ENCODE measurements around the gene DTNB. TPM values are rescaled to one million over a fixed set of nuclear protein-coding genes. Genes with fewer than 3 reads are reported as not detected.

DTNB gene
- total RNA-seq, 2 experiments from 2014 or later, result 20.8 to 25.1 TPM

DNA sequence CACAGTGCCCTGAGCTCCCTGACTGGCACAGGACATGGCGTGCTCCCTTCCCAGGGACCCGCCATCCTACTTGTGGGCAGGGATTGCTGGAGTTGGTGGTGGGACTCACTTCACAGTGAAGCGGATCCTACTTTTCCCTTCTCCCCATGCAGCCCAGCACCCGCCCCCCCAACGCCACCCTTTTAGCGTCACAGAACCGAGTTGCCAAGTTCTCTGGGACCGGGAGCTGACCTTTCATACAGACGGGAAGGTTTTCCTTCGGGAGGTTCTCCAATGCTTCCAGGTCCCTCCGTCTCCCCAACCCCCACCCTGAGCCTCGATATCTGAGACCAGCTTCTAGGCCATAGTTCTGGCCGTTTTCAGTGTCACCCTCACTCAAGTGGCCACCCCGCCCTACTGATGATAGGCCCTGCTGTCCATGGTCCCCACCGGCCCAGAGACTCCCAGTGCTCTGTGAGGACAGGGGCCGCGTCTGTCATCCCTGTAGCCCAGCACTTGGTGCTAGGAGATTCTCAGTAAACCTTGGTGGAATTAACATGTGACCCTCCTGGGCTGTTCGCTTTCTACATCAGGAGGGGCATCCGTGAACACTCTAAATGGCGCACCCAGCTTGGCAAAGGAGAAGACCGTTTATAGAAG is 330.1 kb downstream of the DTNB start:
- POLR2A ChIA-PET, result interaction anchor here (1.1 kb wide), 1 partner anchor 30 kb away, joined by 3 read pairs; no protein-coding TSS in a partner anchor
- H3K9me3 Mint-ChIP-seq, result no peaks in the 10 kb centered on the region

DNA sequence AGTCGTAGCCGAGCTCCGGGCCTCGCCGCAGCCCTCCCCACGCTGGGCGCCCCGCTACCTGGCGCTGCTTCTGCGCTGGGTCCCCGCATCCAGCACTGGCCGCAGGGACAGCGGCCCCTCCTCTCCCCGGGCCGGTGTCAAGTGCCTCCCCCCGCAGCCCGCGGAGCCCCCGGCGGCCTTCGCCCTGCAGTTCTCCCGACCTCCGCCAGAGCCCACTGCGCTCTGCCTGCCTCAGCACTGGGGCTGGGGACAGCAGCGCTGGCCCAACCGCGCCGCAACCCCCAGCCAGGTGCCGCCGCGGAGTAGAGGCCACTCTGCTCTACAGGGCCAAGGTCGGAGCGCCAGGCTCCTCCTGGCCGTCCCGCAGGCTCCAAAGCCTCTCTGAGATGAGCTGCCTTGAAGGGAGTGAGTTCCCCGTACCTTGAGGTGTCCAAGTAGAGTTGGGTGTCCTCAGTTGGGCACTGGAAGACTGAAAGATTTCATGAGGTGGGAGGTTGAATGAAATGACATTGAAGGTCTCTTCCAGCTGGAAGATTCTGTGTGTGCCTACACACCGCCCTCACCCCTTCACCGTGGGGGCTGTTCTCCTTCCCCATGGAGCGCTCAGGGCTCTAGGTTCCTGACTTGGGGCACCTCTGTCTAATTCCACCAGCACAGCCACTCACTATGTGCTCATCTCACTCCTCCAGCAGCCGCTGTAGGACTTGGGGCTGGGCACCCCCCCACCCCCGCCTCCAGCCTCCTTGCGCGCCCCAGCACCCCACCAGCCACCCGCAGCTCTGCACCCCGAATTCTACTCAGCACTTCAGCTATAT is 330.8 kb downstream of the DTNB start:
- peak overlapping the region; percentile 70 for H3K4me3 Mint-ChIP-seq
- no peaks in the 10 kb centered on the region for H3K36me3 Mint-ChIP-seq
- POLR2A ChIA-PET, result interaction anchor here (1.0 to 1.1 kb wide), 2 partner anchors 27 to 31 kb away, joined by 3 to 4 read pairs; no protein-coding TSS in a partner anchor
- H3K27me3 Mint-ChIP-seq, result no peaks in the 10 kb centered on the region
- H3K4me1 Mint-ChIP-seq (ENCODE audit: low read depth), result peaks cover 38% of the 10 kb centered on the region
- CTCF ChIA-PET, result interaction anchor here (0.7 to 2.1 kb wide), 15 partner anchors 10 to 224 kb away, joined by 3 to 26 read pairs (median 3); no protein-coding TSS in a partner anchor
- intact Hi-C loops (cut with micrococcal nuclease), result loop anchor here (1.0 to 5.0 kb wide), 5 partner anchors 11 to 40 kb away; no protein-coding TSS in a partner anchor
- peak; percentile 89 for DNase-seq
- no peaks in the 10 kb centered on the region for H3K9me3 Mint-ChIP-seq
- peak overlapping the region; percentile 77 for H3K27ac Mint-ChIP-seq

More for the DNA sequence above, 330.1 kb downstream of the DTNB start:
- H3K27me3 Mint-ChIP-seq, result no peaks in the 10 kb centered on the region
- H3K4me3 Mint-ChIP-seq, result peak overlapping the region; percentile 43
- no peak overlapping the region for H3K27ac Mint-ChIP-seq
- H3K4me1 Mint-ChIP-seq (ENCODE audit: low read depth), result peaks cover 38% of the 10 kb centered on the region
- DNase-seq, result no peak
- CTCF ChIA-PET, result interaction anchor here (0.7 to 2.1 kb wide), 13 partner anchors 10 to 223 kb away, joined by 3 to 26 read pairs (median 3); no protein-coding TSS in a partner anchor
- intact Hi-C loops (cut with micrococcal nuclease), result loop anchor here (2.0 to 5.0 kb wide), 3 partner anchors 29 to 41 kb away; no protein-coding TSS in a partner anchor
- no peaks in the 10 kb centered on the region for H3K36me3 Mint-ChIP-seq

DNA sequence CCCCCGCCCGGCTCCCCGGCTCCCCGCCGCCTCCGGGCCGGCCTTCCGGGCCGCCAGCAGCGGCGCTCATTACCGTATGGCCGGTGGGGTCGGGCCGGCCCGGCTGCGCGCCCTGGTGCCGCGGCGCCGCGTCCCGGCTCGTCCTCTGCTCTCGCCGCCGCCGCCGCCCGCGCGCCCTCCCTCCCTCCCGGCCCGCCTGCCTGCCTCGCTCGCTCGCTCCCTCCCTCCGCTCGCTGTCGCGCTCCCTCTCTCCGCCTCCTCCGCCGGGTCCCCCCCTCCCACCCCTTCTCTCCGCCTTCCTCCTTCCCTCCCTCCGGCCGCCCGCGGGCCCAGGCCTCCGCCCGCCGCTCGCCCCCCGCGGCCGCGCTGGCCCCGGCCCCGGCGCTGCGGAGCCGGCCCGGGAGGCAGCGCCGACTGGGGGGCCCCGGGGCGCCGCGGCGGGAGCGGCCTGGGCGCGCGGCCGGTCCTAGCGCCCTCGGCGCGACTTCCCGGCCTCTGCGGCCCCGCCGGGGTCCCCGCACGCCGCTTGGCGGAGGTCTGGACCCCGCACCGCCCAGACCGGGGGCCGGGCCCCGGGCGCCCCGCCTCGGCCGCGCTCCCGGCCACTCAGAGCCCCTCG is 331.5 kb downstream of the DTNB start, which contains the start of gene DNMT3A:
Gene DNMT3A (minus strand): TSS at position 173 of the 619 bp plus-strand sequence. CDS start 27,941 bp downstream, outside the sequence.
- H3K4me3 Mint-ChIP-seq, result peak within 1 kb of the TSS; percentile 70
- H3K27ac Mint-ChIP-seq, result peak within 1 kb of the TSS; percentile 77
- no peaks in the 10 kb centered on the region for H3K27me3 Mint-ChIP-seq
- H3K9me3 Mint-ChIP-seq, result no peaks in the 10 kb centered on the region
- H3K4me1 Mint-ChIP-seq (ENCODE audit: low read depth), result peaks cover 39% of the 10 kb centered on the region
- ChIA-PET CTCF (interaction anchor here (0.7 to 2.1 kb wide), 10 partner anchors 11 to 111 kb away, joined by 3 to 26 read pairs (median 5); no protein-coding TSS in a partner anchor), POLR2A (interaction anchor here (1.0 to 1.1 kb wide), 2 partner anchors 26 to 32 kb away, joined by 3 to 4 read pairs; no protein-coding TSS in a partner anchor)
- no peaks in the 10 kb centered on the region for H3K36me3 Mint-ChIP-seq
- intact Hi-C loops (cut with micrococcal nuclease), result loop anchor here (1.0 to 5.0 kb wide), 6 partner anchors 11 to 40 kb away; no protein-coding TSS in a partner anchor
- peak; percentile 67 for DNase-seq

DNA sequence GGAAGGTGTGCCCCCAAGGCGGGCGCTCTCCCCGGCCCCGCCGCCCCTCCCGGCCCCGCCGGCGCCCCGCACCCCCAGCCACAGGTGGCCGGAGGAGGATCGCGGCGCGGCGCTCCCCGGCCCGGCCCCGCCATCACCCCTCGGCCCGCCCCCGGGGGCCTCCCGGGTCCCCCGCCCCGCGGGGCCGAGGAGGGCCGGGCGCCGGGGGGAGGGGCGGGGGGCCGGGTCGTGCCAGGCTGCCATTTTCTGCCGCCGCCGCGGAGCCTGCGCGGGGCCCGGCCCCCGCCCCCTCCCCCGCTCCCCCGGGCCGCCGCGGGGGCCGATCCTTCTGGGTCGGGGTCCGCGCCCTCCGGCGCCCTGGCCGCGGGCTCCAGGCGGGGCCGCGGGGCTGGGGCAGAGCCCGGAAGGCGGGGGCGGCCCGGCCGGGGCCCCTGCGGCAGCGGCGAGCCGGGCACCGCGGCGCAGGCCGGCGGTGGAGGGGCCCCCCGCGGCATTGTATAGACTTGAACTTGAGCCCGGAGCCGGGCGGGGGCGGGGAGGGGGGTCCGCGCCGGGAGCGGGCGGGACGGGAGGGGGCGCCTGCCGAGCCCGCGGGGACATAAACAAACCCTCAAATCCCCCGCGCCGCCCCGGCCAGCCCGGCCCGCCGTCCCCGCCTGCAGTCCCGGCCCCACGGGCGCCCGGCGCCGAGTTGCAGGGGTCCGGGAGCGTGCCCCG is 332.2 kb downstream of the DTNB start:
- Mint-ChIP-seq H3K27ac (no peak overlapping the region), H3K9me3 (no peaks in the 10 kb centered on the region), H3K4me1 (ENCODE audit: low read depth) (peaks cover 45% of the 10 kb centered on the region), H3K36me3 (no peaks in the 10 kb centered on the region), H3K27me3 (no peaks in the 10 kb centered on the region), H3K4me3 (no peak overlapping the region)
- intact Hi-C loops (cut with micrococcal nuclease), result loop anchor here (2.0 to 5.0 kb wide), 3 partner anchors 18 to 39 kb away; no protein-coding TSS in a partner anchor
- CTCF ChIA-PET, result interaction anchor here (1.0 to 1.4 kb wide), 2 partner anchors 12 to 27 kb away, joined by 3 to 4 read pairs; no protein-coding TSS in a partner anchor
- DNase-seq, result peak; percentile 43
- POLR2A ChIA-PET, result interaction anchor here (1.0 to 1.1 kb wide), 2 partner anchors 26 to 65 kb away, joined by 3 read pairs; no protein-coding TSS in a partner anchor

DNA sequence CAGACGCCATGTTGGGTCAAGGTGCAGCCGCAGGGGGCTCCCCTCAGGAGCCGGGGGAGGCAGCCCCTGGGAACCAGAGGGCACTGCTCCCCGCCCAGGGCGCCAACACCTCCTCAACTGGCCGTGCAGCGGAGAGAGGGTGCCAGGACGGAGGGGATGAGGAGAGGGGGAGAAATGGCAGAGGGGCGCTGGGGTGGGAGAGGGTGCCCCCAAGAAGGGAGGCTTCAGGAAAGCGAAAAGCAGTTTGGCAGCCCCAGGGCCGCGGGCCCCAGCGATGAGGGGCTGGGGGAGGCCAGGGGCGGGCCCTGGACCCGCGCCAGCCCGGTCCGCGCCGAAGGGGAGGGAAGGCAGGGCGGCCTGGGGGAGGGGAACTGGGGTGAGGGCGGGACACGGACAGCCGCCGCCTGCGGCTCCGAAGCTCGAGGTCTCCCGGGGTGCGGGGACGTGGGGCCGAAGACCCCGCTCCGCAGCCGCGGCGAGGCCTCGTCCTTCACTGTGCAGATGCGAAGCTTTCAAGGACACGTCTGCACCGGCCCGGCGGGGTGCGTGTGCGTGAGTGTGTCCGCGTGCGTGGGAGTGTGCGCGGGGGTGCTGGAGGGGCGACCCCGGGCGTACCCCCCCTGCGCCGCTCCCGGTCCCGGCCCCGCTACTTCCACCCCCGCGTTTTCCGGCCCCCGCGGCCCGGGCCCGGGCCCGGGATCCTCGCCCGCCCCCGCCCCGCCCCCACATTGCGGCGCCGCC is 333.0 kb downstream of the DTNB start:
- Mint-ChIP-seq H3K4me3 (peak overlapping the region; percentile 59), H3K9me3 (no peaks in the 10 kb centered on the region), H3K36me3 (no peaks in the 10 kb centered on the region), H3K4me1 (ENCODE audit: low read depth) (peaks cover 48% of the 10 kb centered on the region), H3K27me3 (no peaks in the 10 kb centered on the region), H3K27ac (peak overlapping the region; percentile 76)
- peak; percentile 39 for DNase-seq
- POLR2A ChIA-PET, result interaction anchor here (1.0 to 1.1 kb wide), 2 partner anchors 26 to 64 kb away, joined by 3 read pairs; no protein-coding TSS in a partner anchor
- CTCF ChIA-PET, result interaction anchor here (1.0 to 1.4 kb wide), 2 partner anchors 13 to 26 kb away, joined by 3 to 4 read pairs; no protein-coding TSS in a partner anchor
- intact Hi-C loops (cut with micrococcal nuclease), result loop anchor here (2.0 to 5.0 kb wide), 3 partner anchors 18 to 38 kb away; no protein-coding TSS in a partner anchor

DNA sequence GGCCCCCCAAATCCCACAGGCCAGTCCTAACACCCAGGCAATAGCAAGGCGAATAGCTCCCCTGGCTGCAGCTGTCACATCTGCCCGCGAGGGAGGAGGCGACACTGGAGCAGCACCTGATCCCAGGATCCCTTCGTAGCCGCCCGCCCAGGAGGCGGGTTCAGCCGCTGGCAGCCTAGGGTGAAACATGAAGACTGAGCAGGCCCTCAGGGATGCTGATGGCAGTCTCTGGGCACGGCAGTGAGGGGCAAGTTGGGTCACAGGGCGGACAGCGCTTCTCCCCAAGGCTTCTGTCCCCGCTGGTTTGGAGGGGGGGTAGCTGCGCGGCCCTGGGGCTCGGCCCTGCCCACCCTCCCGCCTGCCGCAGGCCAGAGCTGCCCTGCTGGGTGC is 333.6 kb downstream of the DTNB start:
- Mint-ChIP-seq H3K27ac (peak overlapping the region; percentile 60), H3K27me3 (no peaks in the 10 kb centered on the region), H3K9me3 (no peaks in the 10 kb centered on the region), H3K36me3 (no peaks in the 10 kb centered on the region), H3K4me1 (ENCODE audit: low read depth) (peaks cover 51% of the 10 kb centered on the region), H3K4me3 (peak overlapping the region; percentile 61)
- intact Hi-C loops (cut with micrococcal nuclease), result loop anchor here (2.0 to 5.0 kb wide), 3 partner anchors 17 to 38 kb away; no protein-coding TSS in a partner anchor
- DNase-seq, result no peak
- POLR2A ChIA-PET, result interaction anchor here (1.0 to 1.1 kb wide), 2 partner anchors 25 to 64 kb away, joined by 3 read pairs; no protein-coding TSS in a partner anchor
- CTCF ChIA-PET, result interaction anchor here (0.9 to 1.7 kb wide), 3 partner anchors 22 to 37 kb away, joined by 3 to 5 read pairs (median 4); no protein-coding TSS in a partner anchor

DNA sequence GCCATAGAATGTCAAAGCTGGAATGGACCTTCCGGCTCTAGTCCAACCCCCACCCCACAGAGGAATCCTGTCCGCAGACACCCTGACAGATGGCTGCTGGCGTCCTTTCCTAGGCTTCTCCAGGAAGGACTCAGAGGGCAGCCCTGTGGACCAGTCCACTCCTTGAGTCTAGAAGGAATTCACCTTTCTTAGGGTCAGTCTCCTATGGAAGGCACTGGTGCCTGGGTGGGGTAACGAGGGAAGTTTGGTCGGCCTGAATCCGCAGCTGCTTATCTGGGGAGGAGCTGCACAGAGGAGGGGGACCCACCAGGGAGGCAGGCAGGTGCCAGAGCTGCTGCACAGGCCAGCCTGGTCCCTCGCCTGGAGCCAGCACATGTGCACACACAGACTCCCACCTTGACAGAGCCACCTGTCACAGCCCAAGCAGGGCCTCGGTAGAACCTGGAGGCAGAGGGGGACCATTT is 334.1 kb downstream of the DTNB start:
- intact Hi-C loops (cut with micrococcal nuclease), result no loop called here
- no peak for DNase-seq
- Mint-ChIP-seq H3K27ac (no peak overlapping the region), H3K4me1 (ENCODE audit: low read depth) (peaks cover 55% of the 10 kb centered on the region), H3K4me3 (peak overlapping the region; percentile 61), H3K27me3 (no peaks in the 10 kb centered on the region), H3K36me3 (no peaks in the 10 kb centered on the region), H3K9me3 (no peaks in the 10 kb centered on the region)
- ChIA-PET CTCF (interaction anchor here (0.9 to 1.7 kb wide), 4 partner anchors 9 to 37 kb away, joined by 3 to 5 read pairs (median 4); no protein-coding TSS in a partner anchor), POLR2A (no interaction called here)

DNA sequence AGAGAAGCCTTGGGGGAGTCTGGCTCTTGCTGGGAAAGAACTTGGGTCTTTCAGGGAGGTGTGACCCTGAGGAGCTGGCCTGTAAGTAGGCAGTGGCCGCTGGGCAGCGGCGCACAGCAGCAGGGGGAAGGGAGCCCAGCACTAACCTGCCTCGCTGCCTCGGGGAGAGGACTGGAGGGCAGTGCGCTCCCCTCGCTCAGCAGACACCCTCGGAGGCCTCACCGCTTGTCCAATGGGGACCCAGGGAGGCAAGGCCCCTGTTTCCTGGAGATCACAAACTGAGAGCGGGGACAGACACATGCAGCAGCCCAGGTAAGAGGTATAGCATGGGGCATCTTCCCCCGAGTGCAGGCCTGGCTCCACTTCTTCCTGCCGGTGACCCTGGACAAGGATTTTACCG is 335.0 kb downstream of the DTNB start:
- Mint-ChIP-seq H3K4me1 (ENCODE audit: low read depth) (peaks cover 61% of the 10 kb centered on the region), H3K27ac (no peak overlapping the region), H3K27me3 (no peaks in the 10 kb centered on the region), H3K36me3 (no peaks in the 10 kb centered on the region), H3K9me3 (no peaks in the 10 kb centered on the region), H3K4me3 (no peak overlapping the region)
- ChIA-PET POLR2A (no interaction called here), CTCF (interaction anchor here (0.6 to 1.9 kb wide), 5 partner anchors 8 to 62 kb away, joined by 3 to 5 read pairs (median 4); no protein-coding TSS in a partner anchor)
- no peak for DNase-seq
- intact Hi-C loops (cut with micrococcal nuclease), result no loop called here

DNA sequence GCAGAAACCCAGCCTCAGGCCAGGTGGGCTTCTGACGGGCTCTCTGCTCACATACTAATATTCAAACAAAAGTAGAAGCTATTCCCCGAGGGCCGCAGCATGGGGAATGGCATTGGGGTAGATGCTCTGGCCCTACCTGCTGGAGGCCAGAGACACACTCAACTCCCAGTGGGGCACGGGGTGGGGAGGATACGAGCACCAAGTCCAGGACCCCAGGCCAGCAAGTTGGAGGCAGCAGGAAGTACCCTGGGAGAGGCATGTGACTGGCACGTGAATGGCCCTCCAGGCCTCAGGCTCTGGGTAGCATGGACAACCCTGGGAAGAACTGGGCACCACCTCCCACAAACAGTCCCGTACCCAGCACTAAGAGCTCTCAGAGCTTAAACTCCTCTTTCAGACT is 335.5 kb downstream of the DTNB start:
- Mint-ChIP-seq H3K27me3 (no peaks in the 10 kb centered on the region), H3K9me3 (no peaks in the 10 kb centered on the region), H3K27ac (no peak overlapping the region), H3K4me3 (no peak overlapping the region), H3K36me3 (no peaks in the 10 kb centered on the region), H3K4me1 (ENCODE audit: low read depth) (peaks cover 63% of the 10 kb centered on the region)
- CTCF ChIA-PET, result interaction anchor here (1.5 to 2.1 kb wide), 5 partner anchors 13 to 39 kb away, joined by 4 to 10 read pairs (median 5); no protein-coding TSS in a partner anchor
- POLR2A ChIA-PET, result no interaction called here
- intact Hi-C loops (cut with micrococcal nuclease), result no loop called here
- DNase-seq, result no peak

DNA sequence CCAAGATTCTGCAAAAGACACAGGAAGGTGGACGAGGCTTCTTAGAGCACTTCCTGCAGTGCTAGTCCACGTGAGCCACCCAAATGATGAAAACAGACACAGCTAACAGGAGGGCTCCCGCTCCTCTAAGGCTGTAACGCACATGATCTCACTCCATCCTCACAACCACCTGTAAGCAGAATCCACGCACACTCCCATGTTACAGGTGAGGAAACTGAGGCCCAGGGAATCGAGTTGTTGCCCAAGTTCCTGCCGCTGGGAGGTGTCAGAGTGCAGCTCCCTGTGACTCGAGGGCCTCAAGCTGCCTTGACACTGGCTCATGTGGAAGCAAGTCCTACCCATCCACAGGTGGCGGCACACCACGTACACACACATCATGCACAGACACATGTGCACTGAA is 336.1 kb downstream of the DTNB start:
- intact Hi-C loops (cut with micrococcal nuclease), result no loop called here
- H3K9me3 Mint-ChIP-seq, result no peaks in the 10 kb centered on the region
- H3K4me1 Mint-ChIP-seq (ENCODE audit: low read depth), result peaks cover 67% of the 10 kb centered on the region
- H3K36me3 Mint-ChIP-seq, result no peaks in the 10 kb centered on the region
- no peak overlapping the region for H3K4me3 Mint-ChIP-seq
- no peaks in the 10 kb centered on the region for H3K27me3 Mint-ChIP-seq
- peak; percentile 32 for DNase-seq
- H3K27ac Mint-ChIP-seq, result peak overlapping the region; percentile 55
- ChIA-PET POLR2A (interaction anchor here (2.4 kb wide), 1 partner anchor 23 kb away, joined by 9 read pairs; no protein-coding TSS in a partner anchor), CTCF (interaction anchor here (1.0 to 2.1 kb wide), 4 partner anchors 13 to 614 kb away, joined by 3 to 10 read pairs (median 5); no protein-coding TSS in a partner anchor)
